Measurements from ENCODE around the gene RASA3.

DNA sequence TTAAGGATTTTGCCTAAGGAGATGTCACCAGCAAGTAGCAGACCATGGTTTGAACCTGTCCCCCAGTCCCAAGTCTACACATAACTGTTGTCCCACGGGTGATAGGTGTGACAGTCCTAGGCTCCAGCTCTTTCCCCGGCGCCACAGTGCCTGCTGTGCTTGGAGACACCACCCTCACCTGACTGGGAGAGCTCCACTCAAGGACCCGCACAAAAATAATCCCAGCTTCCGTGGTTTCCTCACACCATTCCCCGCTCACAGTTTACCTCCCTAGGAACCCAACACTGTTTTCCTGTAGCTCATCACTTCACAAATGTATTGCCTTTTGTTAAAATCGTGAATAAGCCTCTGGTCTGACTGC, 19.8 kb upstream of the RASA3 start:
- no peak for TF ChIP-seq POLR2AphosphoS5 (IDR thresholded peaks at IDR 0.05)
- TF ChIP-seq, protein P1, sequence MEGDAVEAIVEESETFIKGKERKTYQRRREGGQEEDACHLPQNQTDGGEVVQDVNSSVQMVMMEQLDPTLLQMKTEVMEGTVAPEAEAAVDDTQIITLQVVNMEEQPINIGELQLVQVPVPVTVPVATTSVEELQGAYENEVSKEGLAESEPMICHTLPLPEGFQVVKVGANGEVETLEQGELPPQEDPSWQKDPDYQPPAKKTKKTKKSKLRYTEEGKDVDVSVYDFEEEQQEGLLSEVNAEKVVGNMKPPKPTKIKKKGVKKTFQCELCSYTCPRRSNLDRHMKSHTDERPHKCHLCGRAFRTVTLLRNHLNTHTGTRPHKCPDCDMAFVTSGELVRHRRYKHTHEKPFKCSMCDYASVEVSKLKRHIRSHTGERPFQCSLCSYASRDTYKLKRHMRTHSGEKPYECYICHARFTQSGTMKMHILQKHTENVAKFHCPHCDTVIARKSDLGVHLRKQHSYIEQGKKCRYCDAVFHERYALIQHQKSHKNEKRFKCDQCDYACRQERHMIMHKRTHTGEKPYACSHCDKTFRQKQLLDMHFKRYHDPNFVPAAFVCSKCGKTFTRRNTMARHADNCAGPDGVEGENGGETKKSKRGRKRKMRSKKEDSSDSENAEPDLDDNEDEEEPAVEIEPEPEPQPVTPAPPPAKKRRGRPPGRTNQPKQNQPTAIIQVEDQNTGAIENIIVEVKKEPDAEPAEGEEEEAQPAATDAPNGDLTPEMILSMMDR (IDR thresholded peaks at IDR 0.05; ENCODE audit: poor library complexity, severe bottlenecking) = no peak
- TF ChIP-seq EP300 (conservative IDR thresholded peaks at IDR 0.05; ENCODE audit: poor library complexity, severe bottlenecking) = no peak
